ACC112 (cell line): ENCODE measurements around the gene LUZP2.

ENCODE experiments used
- H2AFZ ChIP-seq: fragments of 200-600 bp; sonication (generic); one replicate; pipeline ENCODE4 v1.6.0; 2017; ENCODE audit warnings: antibody characterized with exemption, low read length; ENCODE audit not compliant: unreplicated experiment
- H3K27ac ChIP-seq: fragments of 200-600 bp; sonication (generic); 2 replicates; pipeline ENCODE4 v1.5.1; 2014; ENCODE audit warnings: low read depth, mild to moderate bottlenecking, antibody characterized with exemption, low read length, moderate library complexity
- H3K27me3 ChIP-seq: fragments of 200-600 bp; sonication (generic); 2 replicates; pipeline ENCODE4 v1.6.1; 2014; ENCODE audit warnings: mild to moderate bottlenecking, antibody characterized with exemption, low read length, moderate library complexity, mixed read lengths; ENCODE audit not compliant: insufficient read depth
- H3K36me3 ChIP-seq: fragments of 200-600 bp; sonication (generic); 2 replicates; pipeline ENCODE4 v1.6.1; 2016; ENCODE audit warnings: mild to moderate bottlenecking, antibody characterized with exemption, low read length, moderate library complexity, mixed read lengths; ENCODE audit not compliant: insufficient read depth
- H3K4me1 ChIP-seq: fragments of 200-600 bp; sonication (generic); one replicate; pipeline ENCODE4 v1.6.1; 2016; ENCODE audit warnings: low read length, mixed read lengths; ENCODE audit not compliant: insufficient read depth, unreplicated experiment, control insufficient read depth
- H3K4me3 ChIP-seq: fragments of 200-600 bp; sonication (generic); 2 replicates; pipeline ENCODE4 v1.5.1; 2014; ENCODE audit warnings: mild to moderate bottlenecking, low read depth, low read length
- H3K79me2 ChIP-seq: fragments of 200-600 bp; sonication (generic); one replicate; pipeline ENCODE4 v1.6.0; 2016; ENCODE audit warnings: low read length; ENCODE audit not compliant: control insufficient read depth, unreplicated experiment, insufficient read depth

The LUZP2 gene

DNA sequence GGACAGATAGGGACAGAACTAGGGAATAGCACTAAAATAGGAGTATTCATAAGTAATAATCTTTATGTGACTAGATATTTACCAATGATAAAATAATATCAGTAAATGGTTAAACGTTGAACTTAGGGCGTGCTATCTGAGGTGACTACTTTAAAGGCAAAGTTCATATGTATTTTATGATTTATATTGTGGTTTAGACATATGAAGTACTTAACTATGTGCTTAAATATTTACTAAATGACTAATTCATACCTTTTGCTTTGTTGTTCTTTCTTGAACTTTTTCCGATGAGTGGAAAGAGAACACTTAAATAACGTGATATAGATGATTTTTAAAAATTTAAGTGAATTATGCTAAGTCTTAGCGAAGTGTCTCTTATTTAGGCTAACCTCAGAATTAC lies 14.7 kb downstream of the LUZP2 start:
- Histone ChIP-seq H3K36me3 (no peaks in the 10 kb centered on the region), H3K27ac (no peak overlapping the region), H2AFZ (peak overlapping the region; percentile 64), H3K27me3 (peaks cover 3% of the 10 kb centered on the region; the same call in 1 of the 2 replicates), H3K4me3 (no peak overlapping the region), H3K79me2 (no peaks in the 10 kb centered on the region), H3K4me1 (no peaks in the 10 kb centered on the region)

DNA sequence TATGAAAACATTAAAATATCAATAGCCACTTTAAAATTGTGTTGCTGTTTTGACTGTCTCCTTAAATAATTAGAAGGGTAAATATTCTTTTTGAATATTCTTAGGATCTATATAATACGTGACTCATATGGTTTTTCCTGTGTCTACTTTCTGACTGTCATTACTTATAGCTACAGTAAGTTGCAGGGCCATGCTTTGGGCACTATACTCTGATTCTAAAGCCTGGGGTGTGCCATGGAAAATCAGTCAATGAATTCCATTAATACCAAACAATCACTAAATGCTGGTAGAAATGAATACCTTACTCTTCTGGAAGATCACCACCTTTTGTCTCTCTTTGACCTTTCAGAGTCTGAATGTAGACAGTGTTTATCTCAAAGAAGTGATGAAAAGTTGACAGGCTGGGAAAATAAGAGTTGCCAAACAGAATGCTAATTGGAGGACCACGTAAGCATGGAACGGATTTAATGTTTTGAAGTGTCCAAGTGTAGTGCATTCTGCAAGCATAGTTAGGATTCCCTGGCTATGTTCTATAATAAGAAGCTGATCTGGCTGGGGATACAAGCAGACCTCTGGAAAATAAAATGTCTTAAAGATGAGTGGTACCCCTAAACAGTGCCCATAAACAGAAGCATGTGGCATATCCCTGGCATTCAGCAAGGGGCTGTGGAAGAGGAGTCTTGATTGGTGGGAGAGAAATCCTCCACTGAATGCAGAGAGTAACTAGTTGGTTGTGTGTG lies 16.8 kb downstream of the LUZP2 start:
- no peak overlapping the region for H2AFZ ChIP-seq
- H3K36me3 ChIP-seq = no peaks in the 10 kb centered on the region
- H3K4me1 ChIP-seq = no peaks in the 10 kb centered on the region
- no peaks in the 10 kb centered on the region for H3K27me3 ChIP-seq
- H3K27ac ChIP-seq = no peak overlapping the region
- H3K4me3 ChIP-seq = no peak overlapping the region
- no peaks in the 10 kb centered on the region for H3K79me2 ChIP-seq

- no peaks in the 10 kb centered on the region for H3K36me3 ChIP-seq
Observed at GRCh38 chr11:24514219-24514594, 17.4 kb downstream of the LUZP2 start.

DNA sequence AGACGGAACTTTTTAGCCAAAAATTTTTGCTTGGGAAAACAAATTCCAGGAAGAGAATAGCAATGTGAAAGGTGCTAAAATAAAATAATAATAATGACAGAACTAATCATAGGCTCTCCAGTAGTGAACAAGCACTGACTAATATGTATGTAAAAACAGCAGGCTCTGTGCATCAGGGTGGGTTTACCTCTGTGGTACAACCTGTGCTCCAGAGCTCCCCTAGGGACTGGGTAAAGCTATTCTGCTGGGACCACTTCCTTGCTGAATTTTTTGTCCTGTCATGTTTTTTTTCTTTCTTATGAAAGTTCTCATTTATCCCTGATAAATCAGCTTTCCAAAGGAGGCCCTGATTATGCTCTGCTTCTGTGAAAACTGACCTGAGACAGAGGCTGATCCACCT lies 18.8 kb downstream of the LUZP2 start:
- Histone ChIP-seq H2AFZ (no peak overlapping the region), H3K4me3 (no peak overlapping the region), H3K27me3 (no peaks in the 10 kb centered on the region), H3K4me1 (no peaks in the 10 kb centered on the region), H3K36me3 (no peaks in the 10 kb centered on the region), H3K79me2 (no peaks in the 10 kb centered on the region), H3K27ac (no peak overlapping the region)

More at GRCh38 chr11:24514219-24514594, 17.4 kb downstream of the LUZP2 start:
- no peaks in the 10 kb centered on the region for H3K79me2 ChIP-seq
- no peak overlapping the region for H3K27ac ChIP-seq
- H3K27me3 ChIP-seq = no peaks in the 10 kb centered on the region
- H2AFZ ChIP-seq = no peak overlapping the region
- no peak overlapping the region for H3K4me3 ChIP-seq
- no peaks in the 10 kb centered on the region for H3K4me1 ChIP-seq

GRCh38 chr11:24516638-24517037 lies 19.8 kb downstream of the LUZP2 start:
- Histone ChIP-seq H3K79me2 (no peaks in the 10 kb centered on the region), H3K4me3 (no peak overlapping the region), H3K4me1 (no peaks in the 10 kb centered on the region), H3K27ac (no peak overlapping the region), H3K27me3 (no peaks in the 10 kb centered on the region), H3K36me3 (no peaks in the 10 kb centered on the region), H2AFZ (no peak overlapping the region)

DNA sequence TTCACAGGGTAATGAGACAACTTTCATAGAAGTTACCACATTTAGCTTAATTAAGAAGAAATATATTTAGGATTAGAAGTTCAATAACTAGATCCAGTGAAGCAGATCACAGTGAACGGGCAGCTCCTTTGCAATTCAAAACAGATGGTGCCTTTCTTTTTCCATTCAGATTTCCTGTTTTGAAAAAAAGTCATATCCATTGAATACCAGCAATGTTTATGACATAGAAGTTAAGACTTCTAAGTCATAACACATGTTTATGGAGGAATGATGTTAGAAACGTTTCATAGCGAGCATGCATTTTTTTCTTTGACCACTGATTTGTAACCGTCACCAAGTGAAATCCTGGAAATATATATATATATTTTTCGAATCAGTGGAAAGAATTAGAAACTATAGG lies 24.7 kb downstream of the LUZP2 start:
- Histone ChIP-seq H3K36me3 (no peaks in the 10 kb centered on the region), H3K4me3 (no peak overlapping the region), H3K27ac (no peak overlapping the region), H3K79me2 (no peaks in the 10 kb centered on the region), H3K27me3 (no peaks in the 10 kb centered on the region), H2AFZ (peak overlapping the region; percentile 24), H3K4me1 (no peaks in the 10 kb centered on the region)

GRCh38 chr11:24524156-24524555 lies 27.3 kb downstream of the LUZP2 start:
- Histone ChIP-seq H3K36me3 (no peaks in the 10 kb centered on the region), H2AFZ (no peak overlapping the region), H3K4me1 (no peaks in the 10 kb centered on the region), H3K79me2 (no peaks in the 10 kb centered on the region), H3K27ac (no peak overlapping the region), H3K4me3 (no peak overlapping the region), H3K27me3 (no peaks in the 10 kb centered on the region)

- Histone ChIP-seq H2AFZ (peak overlapping the region; percentile 7), H3K27me3 (no peaks in the 10 kb centered on the region), H3K36me3 (no peaks in the 10 kb centered on the region), H3K79me2 (no peaks in the 10 kb centered on the region), H3K27ac (no peak overlapping the region), H3K4me1 (no peaks in the 10 kb centered on the region), H3K4me3 (no peak overlapping the region)
Observed at GRCh38 chr11:24531528-24531927, 34.7 kb downstream of the LUZP2 start.

DNA sequence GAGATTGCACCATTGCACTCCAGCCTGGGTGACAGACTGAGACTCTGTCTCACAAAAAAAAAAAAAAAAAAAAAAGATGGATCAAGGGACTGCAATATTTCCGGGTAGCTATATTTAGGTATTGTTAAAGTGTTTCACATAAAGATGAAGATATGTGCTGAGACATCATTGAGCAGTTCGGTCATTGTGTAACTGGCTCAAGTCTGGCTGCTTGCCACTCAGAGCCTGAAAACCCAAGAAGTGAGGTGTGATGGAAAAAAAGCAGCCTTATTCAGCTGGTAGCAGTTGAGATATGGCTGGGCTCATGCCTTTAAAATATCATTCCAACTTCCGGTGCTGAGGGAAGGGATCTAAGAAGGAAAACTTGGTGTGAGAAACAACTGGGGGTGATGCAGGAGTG lies 46.9 kb downstream of the LUZP2 start:
- H2AFZ ChIP-seq = no peak overlapping the region
- H3K79me2 ChIP-seq = no peaks in the 10 kb centered on the region
- H3K27me3 ChIP-seq = no peaks in the 10 kb centered on the region
- H3K4me3 ChIP-seq = no peak overlapping the region
- H3K27ac ChIP-seq = no peak overlapping the region
- H3K4me1 ChIP-seq = no peaks in the 10 kb centered on the region
- H3K36me3 ChIP-seq = no peaks in the 10 kb centered on the region

DNA sequence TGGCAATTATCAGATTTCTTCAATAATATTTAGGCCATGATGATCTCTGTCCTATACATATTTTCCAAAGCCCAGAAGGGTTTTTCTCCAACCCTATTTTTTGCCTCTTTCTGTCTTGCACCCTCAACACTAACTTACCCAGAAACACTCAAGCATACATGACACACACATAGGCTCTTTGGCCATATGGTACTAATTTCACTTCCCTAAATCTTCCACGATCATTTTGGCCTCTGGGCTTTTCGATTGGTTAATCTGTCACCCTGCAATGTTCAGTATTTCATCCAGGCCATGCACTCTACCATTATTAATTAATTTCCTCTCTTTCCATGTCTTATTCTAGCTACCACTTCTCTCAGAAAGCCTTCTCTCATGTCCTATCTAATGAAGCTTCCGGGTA lies 59.8 kb downstream of the LUZP2 start:
- Histone ChIP-seq H3K36me3 (no peaks in the 10 kb centered on the region), H3K27me3 (no peaks in the 10 kb centered on the region), H3K4me1 (no peaks in the 10 kb centered on the region), H2AFZ (no peak overlapping the region), H3K79me2 (no peaks in the 10 kb centered on the region), H3K27ac (no peak overlapping the region), H3K4me3 (no peak overlapping the region)

DNA sequence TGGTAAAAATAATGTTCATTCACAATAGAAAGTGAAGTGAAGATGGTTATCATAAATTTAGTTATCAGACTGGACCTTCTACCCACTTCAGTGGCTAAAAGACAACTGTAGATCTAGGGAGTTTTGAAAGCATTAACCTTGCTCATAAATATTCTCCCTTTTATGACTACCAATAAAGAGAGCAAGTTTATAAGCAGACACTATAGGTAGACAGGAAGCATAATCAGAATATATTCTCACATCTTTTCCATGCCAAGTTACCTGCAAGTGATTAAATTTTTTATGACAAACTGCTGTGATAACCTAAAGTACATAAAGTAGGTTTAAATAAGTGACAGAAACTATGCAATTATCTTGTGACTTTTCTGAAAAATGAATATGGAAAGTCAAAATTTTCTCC lies 62.5 kb downstream of the LUZP2 start:
- Histone ChIP-seq H3K4me1 (no peaks in the 10 kb centered on the region), H3K27me3 (no peaks in the 10 kb centered on the region), H3K27ac (no peak overlapping the region), H3K4me3 (no peak overlapping the region), H3K36me3 (no peaks in the 10 kb centered on the region), H3K79me2 (no peaks in the 10 kb centered on the region), H2AFZ (no peak overlapping the region)
